Parathyroid adenoma (tissue), 2 donors: ENCODE data around the gene TFDP1.

Source experiments
- H2AFZ ChIP-seq: fragments of 300-600 bp; sonication (generic); one replicate; pipeline ENCODE4 v1.7.0; 2017; ENCODE audit warnings: antibody characterized with exemption, mild to moderate bottlenecking
- H3K27ac ChIP-seq: fragments of 300-600 bp; sonication (generic); one replicate; pipeline ENCODE4 v1.7.0; 2017
- H3K27me3 ChIP-seq: fragments of 300-600 bp; sonication (generic); one replicate; pipeline ENCODE4 v1.7.0; 2017; ENCODE audit warnings: low read length; ENCODE audit not compliant: control insufficient read depth, insufficient read depth
- H3K36me3 ChIP-seq: fragments of 300-600 bp; sonication (generic); one replicate; pipeline ENCODE4 v1.7.0; 2017; ENCODE audit warnings: low read length; ENCODE audit not compliant: control insufficient read depth, insufficient read depth
- H3K4me1 ChIP-seq: fragments of 300-600 bp; sonication (generic); one replicate; pipeline ENCODE4 v1.7.0; 2017; ENCODE audit warnings: control low read depth
- H3K4me2 ChIP-seq: fragments of 300-600 bp; sonication (generic); one replicate; pipeline ENCODE4 v1.7.0; 2017; ENCODE audit warnings: low read length
- H3K4me3 ChIP-seq: fragments of 300-600 bp; sonication (generic); one replicate; pipeline ENCODE4 v1.7.0; 2017; ENCODE audit warnings: low read depth, low read length
- H3K79me2 ChIP-seq: fragments of 300-600 bp; sonication (generic); one replicate; pipeline ENCODE4 v1.7.0; 2017; ENCODE audit warnings: control low read depth
- H3K9ac ChIP-seq: fragments of 300-600 bp; sonication (generic); one replicate; pipeline ENCODE4 v1.7.0; 2017; ENCODE audit warnings: mild to moderate bottlenecking
- H3K9me3 ChIP-seq: fragments of 300-600 bp; sonication (generic); one replicate; pipeline ENCODE4 v1.7.0; 2017; ENCODE audit warnings: low read length; ENCODE audit not compliant: control insufficient read depth
- TF ChIP-seq, protein P1 (sequence below): fragments of 300-600 bp; sonication (generic); IDR thresholded peaks from one replicate; pipeline ENCODE4 v1.7.0; 2017; ENCODE audit warnings: antibody characterized with exemption, mild to moderate bottlenecking
- donor health status: primary hyperparathyroidism.

Gene TFDP1

DNA sequence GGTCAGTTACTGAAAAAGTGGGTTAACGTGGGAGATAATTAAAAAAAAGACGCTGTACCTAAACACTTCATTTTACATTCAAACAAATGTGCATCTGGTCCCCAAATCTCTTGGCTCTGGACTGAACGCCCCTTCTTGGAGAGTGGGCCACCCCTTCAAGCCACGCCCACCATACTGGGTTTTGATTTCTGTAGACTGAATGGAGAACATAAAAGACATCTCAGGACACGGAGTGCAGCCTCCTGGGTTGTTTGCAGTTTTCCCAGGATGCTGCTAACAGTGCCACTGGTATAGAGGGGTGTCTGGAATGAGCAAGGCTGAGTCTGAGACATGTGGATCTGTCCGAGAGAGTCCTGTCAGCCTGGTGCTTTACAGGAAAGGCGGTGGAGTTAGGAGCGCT is 10.6 kb downstream of the TFDP1 start:
- H3K27me3 ChIP-seq, result no peaks in the 10 kb centered on the region
- TF ChIP-seq, protein P1, sequence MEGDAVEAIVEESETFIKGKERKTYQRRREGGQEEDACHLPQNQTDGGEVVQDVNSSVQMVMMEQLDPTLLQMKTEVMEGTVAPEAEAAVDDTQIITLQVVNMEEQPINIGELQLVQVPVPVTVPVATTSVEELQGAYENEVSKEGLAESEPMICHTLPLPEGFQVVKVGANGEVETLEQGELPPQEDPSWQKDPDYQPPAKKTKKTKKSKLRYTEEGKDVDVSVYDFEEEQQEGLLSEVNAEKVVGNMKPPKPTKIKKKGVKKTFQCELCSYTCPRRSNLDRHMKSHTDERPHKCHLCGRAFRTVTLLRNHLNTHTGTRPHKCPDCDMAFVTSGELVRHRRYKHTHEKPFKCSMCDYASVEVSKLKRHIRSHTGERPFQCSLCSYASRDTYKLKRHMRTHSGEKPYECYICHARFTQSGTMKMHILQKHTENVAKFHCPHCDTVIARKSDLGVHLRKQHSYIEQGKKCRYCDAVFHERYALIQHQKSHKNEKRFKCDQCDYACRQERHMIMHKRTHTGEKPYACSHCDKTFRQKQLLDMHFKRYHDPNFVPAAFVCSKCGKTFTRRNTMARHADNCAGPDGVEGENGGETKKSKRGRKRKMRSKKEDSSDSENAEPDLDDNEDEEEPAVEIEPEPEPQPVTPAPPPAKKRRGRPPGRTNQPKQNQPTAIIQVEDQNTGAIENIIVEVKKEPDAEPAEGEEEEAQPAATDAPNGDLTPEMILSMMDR, result no peak
- H2AFZ ChIP-seq, result no peak overlapping the region

DNA sequence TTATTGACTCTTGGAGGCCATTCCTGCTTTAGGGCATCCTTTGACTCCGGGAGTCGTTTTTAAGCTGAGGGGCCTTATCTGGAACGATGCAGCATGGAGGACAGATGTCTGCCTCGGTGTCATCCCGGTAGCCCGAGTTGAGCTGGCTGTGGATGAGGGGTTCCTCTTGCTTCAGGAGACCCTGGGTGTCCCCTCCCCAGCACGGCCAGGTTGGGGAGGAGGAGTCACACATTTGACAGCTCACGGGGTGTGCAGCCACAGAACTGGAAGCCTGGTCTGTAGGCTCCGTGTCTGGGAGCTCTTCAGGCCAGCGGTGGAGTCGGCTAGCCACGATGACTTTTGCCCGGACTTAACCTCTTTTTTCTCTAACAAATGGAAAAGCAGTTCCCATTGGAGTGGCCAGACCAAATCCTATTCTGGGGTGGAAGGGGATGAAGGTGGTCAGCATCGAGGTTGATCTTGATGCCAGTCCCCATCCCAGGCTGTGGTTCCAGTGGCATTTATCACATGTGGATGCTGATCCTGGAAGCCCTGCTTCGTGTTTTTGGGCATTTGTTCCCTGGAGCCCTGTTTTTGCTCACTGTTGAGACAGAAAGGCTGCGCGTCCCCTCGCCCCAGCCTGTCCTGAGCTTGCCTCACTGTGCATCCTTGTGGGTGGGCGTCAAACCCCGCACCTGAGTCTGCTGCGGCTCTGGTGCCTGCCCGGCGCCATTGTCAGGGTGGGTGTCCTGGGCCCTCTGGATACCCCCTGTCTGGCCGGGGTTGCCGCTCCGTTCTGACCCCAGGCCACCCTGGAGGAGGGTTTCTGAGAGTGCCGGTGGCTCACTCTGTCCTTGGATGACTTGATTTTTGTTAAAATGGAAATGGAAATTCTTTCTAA is 12.0 kb downstream of the TFDP1 start:
- TF ChIP-seq, protein P1, result no peak
- H3K4me2 ChIP-seq, result no peak overlapping the region
- no peak overlapping the region for H2AFZ ChIP-seq
- H3K36me3 ChIP-seq, result no peaks in the 10 kb centered on the region
- H3K9me3 ChIP-seq, result no peaks in the 10 kb centered on the region
- H3K4me3 ChIP-seq, result no peak overlapping the region
- no peak overlapping the region for H3K9ac ChIP-seq
- no peaks in the 10 kb centered on the region for H3K4me1 ChIP-seq
- peaks cover 15% of the 10 kb centered on the region for H3K79me2 ChIP-seq
- no peak overlapping the region for H3K27ac ChIP-seq
- H3K27me3 ChIP-seq, result no peaks in the 10 kb centered on the region

More for the DNA sequence above, 10.6 kb downstream of the TFDP1 start:
- Histone ChIP-seq H3K9me3 (no peaks in the 10 kb centered on the region), H3K4me2 (no peak overlapping the region), H3K79me2 (peaks cover 10% of the 10 kb centered on the region), H3K36me3 (no peaks in the 10 kb centered on the region), H3K27ac (no peak overlapping the region), H3K4me1 (no peaks in the 10 kb centered on the region), H3K4me3 (no peak overlapping the region), H3K9ac (no peak overlapping the region)

DNA sequence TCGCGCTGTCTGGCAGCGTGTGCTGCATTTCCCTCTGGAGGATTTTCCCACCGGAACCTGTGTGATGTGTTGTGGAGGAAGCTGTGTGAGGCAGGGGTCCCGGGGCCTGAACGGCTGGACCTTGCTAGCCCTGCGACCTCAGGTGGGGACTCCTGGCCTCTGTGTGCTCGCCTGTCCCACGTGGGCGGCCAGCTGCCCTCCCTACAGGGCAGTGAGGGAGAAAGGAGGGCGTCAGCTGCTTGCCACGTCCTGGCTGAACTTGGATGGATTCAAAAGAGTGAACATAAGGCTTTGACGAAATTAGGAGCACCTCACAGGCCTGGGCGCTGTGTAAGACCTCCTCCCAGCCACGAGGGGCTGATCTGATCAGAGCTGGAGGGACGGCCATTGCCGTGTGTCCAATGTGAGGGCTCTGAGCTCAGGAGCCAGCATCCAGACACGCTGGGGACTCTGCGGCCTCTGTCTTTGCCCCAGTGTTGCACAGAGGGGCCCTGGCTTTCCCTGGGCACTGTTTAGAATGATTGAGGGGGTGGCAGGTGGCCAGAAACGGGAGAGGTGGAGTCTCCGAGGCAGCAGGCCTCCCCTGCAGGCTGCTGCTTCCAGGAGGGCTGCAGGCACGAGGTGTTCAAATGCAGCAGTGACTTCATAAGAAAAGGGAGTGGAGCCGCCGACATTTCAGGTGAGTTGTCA is 13.0 kb downstream of the TFDP1 start:
- Histone ChIP-seq H3K36me3 (no peaks in the 10 kb centered on the region), H2AFZ (no peak overlapping the region), H3K4me2 (no peak overlapping the region), H3K4me3 (no peak overlapping the region), H3K79me2 (peaks cover 15% of the 10 kb centered on the region), H3K4me1 (no peaks in the 10 kb centered on the region), H3K27me3 (no peaks in the 10 kb centered on the region), H3K9me3 (no peaks in the 10 kb centered on the region), H3K27ac (no peak overlapping the region), H3K9ac (no peak overlapping the region)
- TF ChIP-seq, protein P1, result no peak

DNA sequence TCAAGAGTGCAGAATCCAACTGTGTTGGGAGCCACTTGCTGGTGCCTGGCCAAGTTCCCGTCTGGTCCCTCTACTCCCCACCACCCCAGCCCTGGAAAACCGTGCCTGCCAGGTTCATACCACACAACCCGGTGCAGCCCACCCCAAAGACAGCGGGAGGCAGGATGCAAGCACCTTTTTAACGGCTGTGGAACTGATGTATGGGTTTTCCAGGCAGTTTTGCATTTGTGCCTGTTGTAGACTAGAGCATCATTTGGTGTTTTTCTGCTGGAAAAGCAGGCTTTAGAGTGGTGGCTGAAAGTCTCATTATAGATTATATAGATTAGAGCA is 13.5 kb downstream of the TFDP1 start:
- peaks cover 15% of the 10 kb centered on the region for H3K79me2 ChIP-seq
- TF ChIP-seq, protein P1, result no peak
- H3K9me3 ChIP-seq, result no peaks in the 10 kb centered on the region
- H3K27me3 ChIP-seq, result no peaks in the 10 kb centered on the region
- no peak overlapping the region for H3K4me2 ChIP-seq
- H2AFZ ChIP-seq, result no peak overlapping the region
- no peak overlapping the region for H3K4me3 ChIP-seq
- H3K9ac ChIP-seq, result no peak overlapping the region
- H3K36me3 ChIP-seq, result no peaks in the 10 kb centered on the region
- no peak overlapping the region for H3K27ac ChIP-seq
- no peaks in the 10 kb centered on the region for H3K4me1 ChIP-seq
